ENCODE data around the gene KRTAP12-3. TPM values are rescaled to one million over a fixed set of nuclear protein-coding genes. Genes with fewer than 3 reads are reported as not detected.
"Not testable (repeated sequence)": the region's sequence is repeated elsewhere in the genome, so short reads cannot be mapped to it uniquely, and the experiment has no call there.

Gene KRTAP12-3
- total RNA-seq, 2 donors from 2014 or later: not detected

DNA sequence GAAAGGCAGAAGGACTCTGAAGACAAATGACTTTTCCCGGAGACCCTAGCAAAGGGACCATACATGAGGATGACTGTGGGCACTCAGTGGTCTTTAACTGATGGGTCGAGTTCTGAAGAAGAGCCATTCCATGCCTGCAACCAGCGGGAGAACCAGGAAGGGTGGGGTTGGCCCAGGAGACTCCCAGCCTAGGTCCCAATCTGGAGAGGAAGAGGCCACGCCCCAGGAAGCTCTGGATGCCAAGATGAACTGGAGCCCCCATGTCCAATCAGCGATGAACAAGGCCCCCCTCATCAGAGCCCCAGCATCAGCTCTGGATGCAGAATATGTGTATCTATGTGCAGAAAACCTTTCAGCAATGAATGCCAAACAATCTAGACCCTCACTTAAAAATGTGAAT, 17.0 kb upstream of the KRTAP12-3 start:
- Histone ChIP-seq H3K27me3 (replicated peaks; ENCODE audit: insufficient read depth) (peaks cover 3% of the 10 kb centered on the region), H3K4me1 (replicated peaks) (no peaks in the 10 kb centered on the region), H3K4me3 (no peak overlapping the region), H3K27ac (no peak overlapping the region), H3K36me3 (no peaks in the 10 kb centered on the region), H3K9me3 (no peaks in the 10 kb centered on the region)
- intact Hi-C loops (cut with DNase I): no loop called here
- DNase-seq (ENCODE audit: low spot score): no peak
- TF ChIP-seq, protein P1, sequence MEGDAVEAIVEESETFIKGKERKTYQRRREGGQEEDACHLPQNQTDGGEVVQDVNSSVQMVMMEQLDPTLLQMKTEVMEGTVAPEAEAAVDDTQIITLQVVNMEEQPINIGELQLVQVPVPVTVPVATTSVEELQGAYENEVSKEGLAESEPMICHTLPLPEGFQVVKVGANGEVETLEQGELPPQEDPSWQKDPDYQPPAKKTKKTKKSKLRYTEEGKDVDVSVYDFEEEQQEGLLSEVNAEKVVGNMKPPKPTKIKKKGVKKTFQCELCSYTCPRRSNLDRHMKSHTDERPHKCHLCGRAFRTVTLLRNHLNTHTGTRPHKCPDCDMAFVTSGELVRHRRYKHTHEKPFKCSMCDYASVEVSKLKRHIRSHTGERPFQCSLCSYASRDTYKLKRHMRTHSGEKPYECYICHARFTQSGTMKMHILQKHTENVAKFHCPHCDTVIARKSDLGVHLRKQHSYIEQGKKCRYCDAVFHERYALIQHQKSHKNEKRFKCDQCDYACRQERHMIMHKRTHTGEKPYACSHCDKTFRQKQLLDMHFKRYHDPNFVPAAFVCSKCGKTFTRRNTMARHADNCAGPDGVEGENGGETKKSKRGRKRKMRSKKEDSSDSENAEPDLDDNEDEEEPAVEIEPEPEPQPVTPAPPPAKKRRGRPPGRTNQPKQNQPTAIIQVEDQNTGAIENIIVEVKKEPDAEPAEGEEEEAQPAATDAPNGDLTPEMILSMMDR (IDR thresholded peaks at IDR 0.05): no peak
- TF ChIP-seq POLR2A (IDR thresholded peaks at IDR 0.05) (no peak), POLR2AphosphoS5 (IDR thresholded peaks at IDR 0.05) (no peak)
- 94% methylated on average over 5 of the region's 5 CpGs for WGBS

DNA sequence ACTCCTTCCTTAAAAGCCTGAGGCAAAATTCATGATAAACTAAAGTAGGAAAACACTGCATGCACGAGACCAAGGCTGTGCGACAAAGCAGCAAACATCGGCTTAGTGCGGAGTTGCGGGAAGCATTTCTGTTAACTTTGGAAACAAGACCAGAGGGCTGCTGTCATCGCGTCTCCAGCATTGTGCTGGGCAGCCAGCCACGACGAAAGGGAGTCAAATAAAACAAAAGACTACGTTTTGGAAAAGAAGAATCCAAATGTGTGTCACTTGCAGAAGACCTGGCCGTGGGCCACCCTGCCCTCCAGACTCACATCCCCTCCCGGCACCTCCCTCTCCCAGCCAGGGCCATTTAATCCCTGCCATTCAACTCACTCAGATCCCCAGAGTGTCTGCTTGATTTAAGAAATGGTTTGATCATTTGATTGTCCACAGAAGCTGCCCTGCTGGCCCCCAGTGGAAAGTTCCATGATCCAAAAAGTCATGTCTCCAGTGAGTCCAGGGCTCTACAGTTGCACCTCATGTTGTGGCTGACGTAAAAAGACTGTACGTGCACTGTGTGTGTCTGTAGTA, 13.9 kb upstream of the KRTAP12-3 start:
- no peak overlapping the region for H3K27ac ChIP-seq
- no peak for DNase-seq (ENCODE audit: low spot score)
- H3K4me1 ChIP-seq (replicated peaks): no peaks in the 10 kb centered on the region
- 47% methylated on average over 14 of the region's 14 CpGs for WGBS
- no peaks in the 10 kb centered on the region for H3K36me3 ChIP-seq
- no peaks in the 10 kb centered on the region for H3K9me3 ChIP-seq
- no peak overlapping the region for H3K4me3 ChIP-seq
- H3K27me3 ChIP-seq (replicated peaks; ENCODE audit: insufficient read depth): peaks cover 3% of the 10 kb centered on the region
- TF ChIP-seq, protein P1 (IDR thresholded peaks at IDR 0.05): no peak
- TF ChIP-seq POLR2AphosphoS5 (IDR thresholded peaks at IDR 0.05) (no peak), POLR2A (IDR thresholded peaks at IDR 0.05) (no peak)
- intact Hi-C loops (cut with DNase I): no loop called here

DNA sequence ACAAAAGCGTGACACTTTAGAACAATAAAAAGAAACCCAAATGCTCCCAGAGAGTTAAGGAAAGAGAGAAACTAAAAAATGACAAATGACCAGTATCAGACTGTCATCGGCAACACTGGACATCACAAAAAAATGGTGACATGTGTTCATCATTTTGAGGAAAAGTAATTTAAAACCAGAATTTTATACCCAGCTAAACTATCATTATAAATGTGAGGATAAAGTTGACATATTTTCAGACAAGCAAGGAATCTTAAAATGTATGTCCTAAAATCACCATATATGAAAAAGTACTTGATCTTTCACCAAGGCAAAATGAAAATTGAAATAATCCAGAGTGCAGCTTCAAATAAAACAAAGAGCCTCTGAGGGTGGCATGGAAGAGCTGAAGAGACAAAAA, 12.9 kb upstream of the KRTAP12-3 start:
- DNase-seq (ENCODE audit: low spot score): no peak
- 48% methylated on average over 2 of the region's 2 CpGs for WGBS
- no peaks in the 10 kb centered on the region for H3K27me3 ChIP-seq (replicated peaks; ENCODE audit: insufficient read depth)
- no peaks in the 10 kb centered on the region for H3K9me3 ChIP-seq
- TF ChIP-seq POLR2A (IDR thresholded peaks at IDR 0.05): no peak
- no peak for TF ChIP-seq POLR2AphosphoS5 (IDR thresholded peaks at IDR 0.05)
- TF ChIP-seq, protein P1 (IDR thresholded peaks at IDR 0.05): no peak
- H3K4me1 ChIP-seq (replicated peaks): no peaks in the 10 kb centered on the region
- no peak overlapping the region for H3K4me3 ChIP-seq
- H3K36me3 ChIP-seq: no peaks in the 10 kb centered on the region
- intact Hi-C loops (cut with DNase I): no loop called here
- no peak overlapping the region for H3K27ac ChIP-seq

DNA sequence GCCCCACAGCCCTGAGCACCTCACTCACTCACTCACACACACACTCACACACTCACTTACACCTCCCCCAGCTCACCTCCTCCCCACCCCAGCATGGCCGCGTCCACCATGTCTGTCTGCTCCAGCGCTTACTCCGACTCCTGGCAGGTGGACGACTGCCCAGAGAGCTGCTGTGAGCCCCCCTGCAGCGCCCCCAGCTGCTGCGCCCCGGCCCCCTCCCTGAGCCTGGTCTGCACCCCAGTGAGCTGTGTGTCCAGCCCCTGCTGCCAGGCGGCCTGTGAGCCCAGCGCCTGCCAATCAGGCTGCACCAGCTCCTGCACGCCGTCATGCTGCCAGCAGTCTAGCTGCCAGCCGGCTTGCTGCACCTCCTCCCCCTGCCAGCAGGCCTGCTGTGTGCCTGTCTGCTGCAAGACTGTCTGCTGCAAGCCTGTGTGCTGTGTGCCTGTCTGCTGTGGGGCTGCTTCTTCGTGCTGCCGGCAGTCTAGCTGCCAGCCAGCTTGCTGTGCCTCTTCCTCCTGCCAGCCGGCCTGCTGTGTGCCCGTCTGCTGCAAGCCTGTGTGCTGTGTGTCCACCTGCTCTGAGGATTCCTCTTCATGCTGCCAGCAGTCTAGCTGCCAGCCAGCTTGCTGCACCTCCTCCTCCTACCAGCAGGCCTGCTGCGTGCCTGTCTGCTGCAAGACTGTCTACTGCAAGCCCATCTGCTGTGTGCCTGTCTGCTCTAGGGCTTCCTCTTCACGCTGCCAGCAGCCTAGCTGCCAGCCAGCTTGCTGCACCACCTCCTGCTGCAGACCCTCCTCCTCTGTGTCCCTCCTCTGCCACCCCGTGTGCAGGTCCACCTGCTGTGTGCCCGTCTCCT, 11.1 kb upstream of the KRTAP12-3 start, which contains the start of gene KRTAP10-11:
KRTAP10-11 (plus strand) TSS at position 49 of the 856 bp plus-strand sequence; CDS start at position 94, 45 bp downstream.
- H3K4me1 ChIP-seq (replicated peaks); H3K9me3 ChIP-seq; H3K27ac ChIP-seq; H3K36me3 ChIP-seq; H3K4me3 ChIP-seq; H3K27me3 ChIP-seq (replicated peaks; ENCODE audit: insufficient read depth); intact Hi-C loops (cut with DNase I); DNase-seq (ENCODE audit: low spot score): not testable (repeated sequence)
- 79% methylated on average over 16 of the region's 21 CpGs for WGBS

DNA sequence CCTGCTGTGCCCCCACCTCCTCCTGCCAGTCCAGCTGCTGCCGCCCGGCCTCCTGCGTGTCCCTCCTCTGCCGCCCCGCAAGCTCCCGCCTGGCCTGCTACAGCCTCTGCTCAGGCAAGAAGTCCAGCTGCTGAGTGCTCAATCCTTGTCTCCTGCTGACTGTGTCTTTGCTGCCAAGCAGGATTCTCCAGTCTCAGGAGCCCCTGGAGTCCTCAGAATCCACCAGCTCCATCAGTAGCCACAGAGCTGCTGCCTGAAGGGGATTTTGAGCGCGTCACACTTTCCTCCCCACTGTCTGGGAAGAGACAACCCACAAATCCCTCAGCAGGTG, 10.5 kb upstream of the KRTAP12-3 start:
- H3K27me3 ChIP-seq (replicated peaks; ENCODE audit: insufficient read depth): no peaks in the 10 kb centered on the region
- intact Hi-C loops (cut with DNase I): no loop called here
- WGBS: 50% methylated on average over 8 of the region's 8 CpGs
- H3K27ac ChIP-seq: no peak overlapping the region
- TF ChIP-seq, protein P1 (IDR thresholded peaks at IDR 0.05): no peak
- TF ChIP-seq POLR2A (IDR thresholded peaks at IDR 0.05): no peak
- no peak for TF ChIP-seq POLR2AphosphoS5 (IDR thresholded peaks at IDR 0.05)
- H3K4me3 ChIP-seq: no peak overlapping the region
- H3K36me3 ChIP-seq: no peaks in the 10 kb centered on the region
- no peaks in the 10 kb centered on the region for H3K4me1 ChIP-seq (replicated peaks)
- no peaks in the 10 kb centered on the region for H3K9me3 ChIP-seq
- no peak for DNase-seq (ENCODE audit: low spot score)
